Measurements from ENCODE around the gene EHBP1.

Gene EHBP1

DNA sequence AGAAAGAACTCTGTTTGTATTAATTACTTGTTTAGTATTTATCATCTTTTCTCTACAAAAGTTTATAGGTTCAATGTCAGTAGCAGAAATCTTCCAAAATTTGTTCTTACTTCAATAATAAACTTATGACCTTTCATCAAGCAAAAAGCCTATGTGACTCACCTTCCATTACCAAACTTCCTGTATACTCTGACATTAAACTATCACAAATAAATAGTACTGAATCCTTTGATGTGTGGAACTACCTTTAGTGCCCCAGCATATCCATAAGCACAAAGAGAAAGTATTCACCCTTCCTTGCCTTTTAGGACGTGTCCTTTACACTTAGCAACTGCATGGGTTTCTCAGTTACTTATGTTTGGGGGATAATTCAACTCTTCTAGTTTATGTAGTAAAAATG is 166.0 kb downstream of the EHBP1 start:
- in situ Hi-C loops (cut with MboI; ENCODE audit: low sequenced_read_pairs), result no loop called here

DNA sequence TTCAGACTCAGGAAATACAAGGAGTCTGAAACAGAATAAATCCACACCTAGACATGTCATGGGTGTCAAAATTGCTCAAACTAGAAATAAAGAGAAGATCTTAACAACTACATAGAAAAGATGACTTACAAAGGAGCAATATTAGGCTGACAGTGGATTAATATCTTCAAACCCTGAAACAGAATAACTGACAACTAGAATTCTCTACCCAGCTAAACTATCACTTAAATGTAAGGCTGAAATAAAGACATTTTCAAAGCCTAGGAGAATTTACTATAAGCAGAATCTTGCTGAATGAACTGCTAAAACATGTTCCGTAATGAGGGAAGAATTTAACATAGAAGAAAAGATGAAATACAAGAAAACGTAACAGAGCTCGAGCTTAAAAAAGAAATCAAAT is 168.1 kb downstream of the EHBP1 start:
- in situ Hi-C loops (cut with MboI; ENCODE audit: low sequenced_read_pairs), result no loop called here

DNA sequence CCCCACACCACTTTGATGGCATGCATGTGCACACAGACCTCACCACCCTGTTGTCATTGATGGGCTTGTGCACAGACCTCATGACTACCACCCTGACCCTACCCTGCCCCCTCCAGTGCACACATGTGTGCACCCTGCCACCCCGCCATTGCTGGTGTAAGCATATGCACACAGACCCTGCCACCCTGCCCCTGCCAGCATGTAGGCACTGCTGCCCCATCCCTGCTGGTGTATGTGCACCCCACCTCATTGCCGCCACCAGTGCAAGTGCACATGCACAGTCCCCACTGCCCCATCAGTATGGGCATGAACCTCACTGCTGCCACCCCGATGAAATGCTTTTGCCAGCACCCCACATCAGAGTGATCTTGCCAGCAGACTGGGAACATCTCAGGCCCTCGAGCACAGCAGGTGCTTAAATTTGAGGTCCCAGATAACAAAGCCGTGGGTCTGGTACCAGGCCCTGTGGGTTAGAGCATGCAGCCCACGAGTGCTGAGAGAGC is 169.4 kb downstream of the EHBP1 start:
- in situ Hi-C loops (cut with MboI; ENCODE audit: low sequenced_read_pairs), result no loop called here

DNA sequence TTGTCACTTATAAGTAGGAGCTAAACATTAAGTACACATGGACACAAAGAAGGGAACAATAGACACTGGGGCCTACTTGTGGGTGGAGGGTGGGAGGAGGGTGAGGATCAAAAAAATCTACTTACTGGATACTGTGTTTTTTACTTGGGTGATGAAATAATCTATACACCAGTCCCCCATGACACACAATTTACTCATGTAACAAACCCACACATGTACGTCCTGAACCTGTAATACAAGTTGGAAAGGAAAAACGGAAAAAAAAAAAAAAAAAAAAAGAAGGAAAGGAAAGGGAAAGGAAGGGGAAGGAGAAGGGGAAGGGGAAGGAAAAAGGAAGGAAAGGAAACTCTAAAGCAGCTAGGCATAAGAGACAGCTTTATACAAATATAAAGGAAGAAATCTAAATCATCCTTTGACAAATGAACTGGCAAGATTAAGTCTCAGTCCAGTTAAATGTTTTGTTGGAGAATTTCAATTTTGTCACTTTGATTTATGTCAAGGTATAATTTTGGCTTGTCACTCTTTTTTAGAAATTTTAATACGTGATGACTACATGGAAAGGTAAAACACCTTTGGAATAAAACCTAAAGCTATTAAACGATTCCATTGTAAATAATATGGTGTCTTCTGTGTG is 175.8 kb downstream of the EHBP1 start:
- in situ Hi-C loops (cut with MboI; ENCODE audit: low sequenced_read_pairs), result no loop called here

GRCh38 chr2:62883629-62884028 is 178.1 kb downstream of the EHBP1 start:
- in situ Hi-C loops (cut with MboI; ENCODE audit: low sequenced_read_pairs), result no loop called here

GRCh38 chr2:62884086-62884485 is 178.6 kb downstream of the EHBP1 start:
- in situ Hi-C loops (cut with MboI; ENCODE audit: low sequenced_read_pairs), result no loop called here

- in situ Hi-C loops (cut with MboI; ENCODE audit: low sequenced_read_pairs), result no loop called here
These were observed 179.0 kb downstream of the EHBP1 start for GRCh38 chr2:62884514-62884913.

GRCh38 chr2:62894966-62895631 is 189.6 kb downstream of the EHBP1 start:
- in situ Hi-C loops (cut with MboI; ENCODE audit: low sequenced_read_pairs), result no loop called here

GRCh38 chr2:62895632-62896009 is 190.1 kb downstream of the EHBP1 start:
- in situ Hi-C loops (cut with MboI; ENCODE audit: low sequenced_read_pairs), result no loop called here

DNA sequence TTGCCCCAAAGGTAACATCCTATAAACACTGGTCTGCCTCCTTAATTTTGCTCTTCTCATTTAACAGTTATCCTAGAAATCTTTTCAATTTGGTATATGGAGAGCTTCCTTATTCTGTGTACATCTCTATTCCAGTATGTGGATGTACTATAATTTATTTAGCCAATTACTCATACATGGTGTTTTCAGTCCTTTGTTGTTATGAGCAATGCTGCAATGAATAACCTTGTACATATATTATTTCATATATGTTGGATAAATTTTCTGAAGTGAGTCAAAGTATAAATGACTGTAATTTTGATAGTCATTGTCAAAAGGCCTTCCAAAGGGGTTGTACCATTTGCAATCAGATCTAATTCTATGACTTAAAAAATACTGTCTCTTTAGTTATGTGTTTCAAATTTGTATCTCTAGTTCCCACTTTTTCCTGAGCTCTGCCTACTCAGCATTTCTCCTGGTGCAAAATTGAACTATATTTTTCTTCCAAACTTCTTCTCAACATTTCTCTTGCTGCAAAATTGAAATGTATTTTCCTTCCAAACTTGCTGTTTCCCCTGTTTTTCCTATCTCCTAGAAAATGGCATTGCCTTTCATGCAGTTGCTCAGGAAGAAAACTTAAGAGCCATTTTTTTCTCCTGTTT is 191.8 kb downstream of the EHBP1 start:
- in situ Hi-C loops (cut with MboI; ENCODE audit: low sequenced_read_pairs), result no loop called here

- in situ Hi-C loops (cut with MboI; ENCODE audit: low sequenced_read_pairs), result no loop called here
These were observed 198.8 kb downstream of the EHBP1 start for GRCh38 chr2:62904344-62904743.

- in situ Hi-C loops (cut with MboI; ENCODE audit: low sequenced_read_pairs), result no loop called here
These were observed 202.6 kb downstream of the EHBP1 start for GRCh38 chr2:62908145-62908544.

DNA sequence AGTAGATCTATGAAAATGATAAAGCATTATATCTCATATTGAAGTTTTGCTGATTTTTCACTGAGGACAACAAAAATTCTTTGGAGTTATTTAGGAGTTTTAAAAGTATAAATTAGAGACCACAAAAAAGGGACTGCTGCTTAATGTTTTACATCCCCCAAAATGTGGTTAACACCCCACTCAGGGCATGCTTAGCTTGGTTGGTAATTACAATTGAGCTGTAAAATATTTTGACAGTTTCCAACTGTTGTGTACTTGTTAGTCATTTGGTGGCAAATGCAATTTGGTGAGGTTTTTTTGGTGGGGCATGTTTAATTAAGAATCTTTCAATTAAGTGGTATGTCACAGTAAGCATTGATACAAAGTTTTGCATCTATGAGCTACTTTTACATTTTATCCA is 207.8 kb downstream of the EHBP1 start:
- in situ Hi-C loops (cut with MboI; ENCODE audit: low sequenced_read_pairs), result no loop called here

DNA sequence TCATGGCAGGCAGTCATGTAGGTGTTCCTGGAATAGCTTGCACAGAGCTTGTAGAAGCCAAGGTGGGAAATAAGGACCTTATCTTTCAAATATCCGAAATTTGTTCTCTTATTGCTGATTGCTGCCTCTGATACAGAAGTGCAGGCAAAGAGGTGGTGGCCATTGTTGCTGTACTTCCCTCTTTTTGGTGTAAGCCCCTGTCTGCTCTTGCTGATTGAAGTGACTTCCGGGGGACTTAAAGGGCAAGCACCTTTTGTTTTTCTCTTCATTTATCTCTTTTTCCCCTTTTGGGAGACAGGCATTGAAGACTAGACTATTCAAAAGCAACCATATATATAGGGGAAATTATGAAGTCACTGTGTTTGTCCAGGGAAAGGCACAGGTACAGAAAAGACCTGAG is 213.5 kb downstream of the EHBP1 start:
- in situ Hi-C loops (cut with MboI; ENCODE audit: low sequenced_read_pairs), result no loop called here

DNA sequence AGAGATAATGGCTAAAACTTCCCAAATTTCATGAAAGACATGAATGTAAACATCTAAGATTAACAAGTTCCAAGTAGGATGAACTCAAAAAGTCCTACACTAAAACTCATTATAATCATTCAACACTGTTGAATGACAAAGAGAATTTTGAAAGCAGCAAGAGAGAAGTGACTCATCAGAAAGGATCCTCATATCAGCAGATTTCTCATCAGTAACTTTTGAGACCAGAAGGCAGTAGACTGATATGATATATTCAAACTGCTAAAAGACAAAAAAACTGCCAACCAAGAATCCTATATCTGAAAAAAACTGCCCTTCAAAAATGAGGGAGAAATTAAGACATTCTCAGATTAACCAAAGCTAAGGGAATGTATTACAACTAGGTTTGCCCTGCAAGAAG is 214.6 kb downstream of the EHBP1 start:
- in situ Hi-C loops (cut with MboI; ENCODE audit: low sequenced_read_pairs), result no loop called here

DNA sequence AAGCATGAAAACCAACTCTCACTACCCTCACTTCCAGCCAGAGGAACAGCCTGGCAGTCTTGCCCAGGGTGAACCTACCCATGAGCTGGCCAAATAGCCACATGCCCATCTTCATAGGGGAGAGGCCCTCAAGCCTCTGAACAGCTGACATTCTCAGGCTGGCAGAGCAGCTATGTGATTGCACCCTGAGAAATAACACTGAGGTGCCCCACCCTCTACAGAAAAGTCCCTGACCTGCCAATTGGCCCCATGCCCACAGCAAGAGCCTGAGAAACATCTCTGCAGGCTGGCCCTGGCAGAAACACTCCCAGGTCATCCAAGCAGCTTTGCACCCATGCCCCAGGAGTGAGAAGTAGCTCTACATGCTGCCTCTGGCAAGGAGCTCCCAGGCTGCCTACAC is 217.7 kb downstream of the EHBP1 start:
- in situ Hi-C loops (cut with MboI; ENCODE audit: low sequenced_read_pairs), result no loop called here

DNA sequence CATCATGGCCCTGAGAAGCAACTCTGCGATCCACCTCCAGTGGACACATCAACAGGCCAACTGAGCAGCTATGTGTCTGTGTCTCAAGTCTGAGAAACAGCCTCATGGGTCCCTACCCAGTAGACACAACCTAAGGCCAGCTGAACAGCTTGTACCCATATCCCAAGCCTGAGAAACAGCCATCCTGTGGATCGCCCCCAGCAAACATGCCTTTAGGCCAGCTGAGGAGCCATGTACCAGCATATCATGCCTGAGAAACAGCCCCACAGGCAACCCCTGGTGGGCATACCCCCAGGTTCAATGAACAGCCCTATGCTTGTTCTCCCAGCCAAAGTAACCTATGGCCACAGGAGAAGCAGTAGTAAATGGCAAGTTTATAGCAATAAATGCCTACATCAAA is 218.4 kb downstream of the EHBP1 start:
- in situ Hi-C loops (cut with MboI; ENCODE audit: low sequenced_read_pairs), result no loop called here

GRCh38 chr2:62928015-62928414 is 222.5 kb downstream of the EHBP1 start:
- in situ Hi-C loops (cut with MboI; ENCODE audit: low sequenced_read_pairs), result no loop called here

DNA sequence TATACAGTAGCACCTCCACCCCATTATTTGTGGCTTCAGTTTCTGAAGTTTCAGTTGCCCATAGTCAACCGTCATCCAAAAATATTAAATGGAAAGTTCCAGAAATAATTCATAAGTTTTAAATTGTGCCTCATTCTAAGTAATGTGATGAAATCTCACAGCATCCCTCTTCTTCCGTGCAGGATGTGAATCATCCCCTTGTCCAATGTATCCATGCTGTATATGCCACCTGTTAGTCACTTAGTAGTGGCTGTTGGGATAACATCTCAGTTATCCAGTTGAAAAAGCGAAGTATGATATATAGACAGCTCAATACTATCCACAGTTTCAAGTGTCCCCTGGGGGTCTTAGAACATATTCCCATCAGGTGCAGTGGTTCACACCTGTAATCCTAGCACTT is 226.0 kb downstream of the EHBP1 start:
- in situ Hi-C loops (cut with MboI; ENCODE audit: low sequenced_read_pairs), result no loop called here

DNA sequence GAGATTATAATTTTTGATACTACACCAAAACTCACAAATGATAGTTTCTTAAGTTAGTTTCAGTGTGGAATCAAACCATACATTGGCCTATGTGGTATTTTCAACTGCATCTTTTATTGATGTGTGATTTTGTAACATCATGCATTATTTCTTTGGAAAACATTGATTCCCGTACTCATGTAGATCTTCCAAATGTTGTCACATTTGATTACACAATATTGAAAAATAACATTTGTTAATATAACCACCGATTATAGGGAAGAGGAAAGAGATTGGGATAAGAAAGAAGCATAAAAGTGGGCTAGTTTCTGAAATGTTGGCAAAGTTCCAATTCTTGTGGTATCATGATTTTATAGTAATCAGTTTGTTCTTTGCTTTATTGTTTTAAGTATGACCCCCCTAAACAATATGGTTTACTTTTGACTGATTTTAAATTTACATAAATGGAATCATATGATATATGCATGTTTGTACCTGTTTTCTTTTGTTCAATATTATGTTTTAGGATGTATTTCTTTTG is 227.9 kb downstream of the EHBP1 start:
- in situ Hi-C loops (cut with MboI; ENCODE audit: low sequenced_read_pairs), result no loop called here

GRCh38 chr2:62934517-62934916 is 229.0 kb downstream of the EHBP1 start:
- in situ Hi-C loops (cut with MboI; ENCODE audit: low sequenced_read_pairs), result no loop called here

DNA sequence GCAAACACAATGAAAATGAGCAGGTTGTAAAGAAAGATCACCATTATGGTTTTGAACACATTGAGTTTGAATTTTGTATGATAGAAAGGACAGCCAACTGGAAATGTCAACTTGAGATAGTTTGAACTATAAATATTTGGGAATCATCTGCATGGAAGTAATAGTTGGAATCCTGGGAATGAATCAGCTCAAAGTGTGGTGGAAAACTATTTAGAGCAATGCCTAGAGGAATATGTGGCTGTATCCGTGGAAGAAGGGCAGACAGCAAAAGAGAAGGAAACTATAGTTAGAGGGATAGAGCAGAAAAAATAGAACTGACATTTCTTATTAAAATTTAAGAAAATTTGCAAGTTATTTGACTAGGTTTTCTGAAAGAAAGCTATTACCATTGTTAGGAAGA is 232.6 kb downstream of the EHBP1 start:
- in situ Hi-C loops (cut with MboI; ENCODE audit: low sequenced_read_pairs), result no loop called here
